ENCODE data around the gene ZFAND3. TPM values are rescaled to one million over a fixed set of nuclear protein-coding genes. Genes with fewer than 3 reads are reported as not detected.

ZFAND3 gene
- total RNA-seq, 1 experiment from 2014 or later, result 107 TPM

- Histone ChIP-seq H3K4me3 (ENCODE audit: low read depth, low read length) (no peak overlapping the region), H3K9me3 (no peaks in the 10 kb centered on the region), H3K4me1 (peaks cover 6% of the 10 kb centered on the region; the same call in 1 of the 2 replicates), H3K27me3 (replicated peaks; ENCODE audit: control insufficient read depth, insufficient read depth, low read length) (no peaks in the 10 kb centered on the region), H3K36me3 (ENCODE audit: control insufficient read depth, insufficient read depth, low read length) (peaks cover 1% of the 10 kb centered on the region; the same call in 1 of the 2 replicates)
- ChIA-PET POLR2A (no interaction called here), CTCF (no interaction called here)
- intact Hi-C loops (cut with micrococcal nuclease; ENCODE audit: unreplicated experiment), result no loop called here
- no peaks in the 10 kb centered on the region for H3K27me3 Mint-ChIP-seq (ENCODE audit: insufficient read depth, unreplicated experiment)
- no peak overlapping the region for H3K4me3 Mint-ChIP-seq (ENCODE audit: unreplicated experiment)
- BruUV-seq (replicated peaks), result no TSS peak
- H3K36me3 Mint-ChIP-seq (ENCODE audit: insufficient read depth, unreplicated experiment), result peaks cover 34% of the 10 kb centered on the region
- peaks cover 36% of the 10 kb centered on the region for H3K4me1 Mint-ChIP-seq (ENCODE audit: low read depth, unreplicated experiment)
- peak overlapping the region; percentile 1 for H3K27ac Mint-ChIP-seq (ENCODE audit: unreplicated experiment)
- no peaks in the 10 kb centered on the region for H3K9me3 Mint-ChIP-seq (ENCODE audit: unreplicated experiment)
- TF ChIP-seq CTCF (IDR thresholded peaks at IDR 0.05; ENCODE audit: insufficient read depth in 1 of 2, low read depth in 1 of 2, low read length in 1 of 2, severe bottlenecking in 1 of 2, unreplicated experiment in 1 of 2), result no peak
- no peak for DNase-seq
Observed at GRCh38 chr6:38138374-38138773, 318.8 kb downstream of the ZFAND3 start.

- H3K4me3 Mint-ChIP-seq (ENCODE audit: unreplicated experiment), result no peak overlapping the region
- no peak overlapping the region for H3K27ac Mint-ChIP-seq (ENCODE audit: unreplicated experiment)
- H3K27me3 Mint-ChIP-seq (ENCODE audit: insufficient read depth, unreplicated experiment), result no peaks in the 10 kb centered on the region
- ChIA-PET POLR2A (no interaction called here), CTCF (no interaction called here)
- Histone ChIP-seq H3K9me3 (no peaks in the 10 kb centered on the region), H3K4me3 (ENCODE audit: low read depth, low read length) (no peak overlapping the region), H3K36me3 (ENCODE audit: control insufficient read depth, insufficient read depth, low read length) (no peaks in the 10 kb centered on the region; the same call in 1 of the 2 replicates), H3K27me3 (replicated peaks; ENCODE audit: control insufficient read depth, insufficient read depth, low read length) (no peaks in the 10 kb centered on the region), H3K4me1 (no peaks in the 10 kb centered on the region; the same call in 1 of the 2 replicates)
- BruUV-seq (replicated peaks), result no TSS peak
- peaks cover 21% of the 10 kb centered on the region for H3K36me3 Mint-ChIP-seq (ENCODE audit: insufficient read depth, unreplicated experiment)
- intact Hi-C loops (cut with micrococcal nuclease; ENCODE audit: unreplicated experiment), result no loop called here
- no peaks in the 10 kb centered on the region for H3K9me3 Mint-ChIP-seq (ENCODE audit: unreplicated experiment)
- DNase-seq, result no peak
- no peak for TF ChIP-seq CTCF (IDR thresholded peaks at IDR 0.05; ENCODE audit: insufficient read depth in 1 of 2, low read depth in 1 of 2, low read length in 1 of 2, severe bottlenecking in 1 of 2, unreplicated experiment in 1 of 2)
- H3K4me1 Mint-ChIP-seq (ENCODE audit: low read depth, unreplicated experiment), result peaks cover 30% of the 10 kb centered on the region
Observed at GRCh38 chr6:38141085-38141484, 321.6 kb downstream of the ZFAND3 start.

GRCh38 chr6:38141716-38142115 is 322.2 kb downstream of the ZFAND3 start:
- no peak for DNase-seq
- H3K4me1 ChIP-seq, result no peaks in the 10 kb centered on the region; the same call in 1 of the 2 replicates
- no peaks in the 10 kb centered on the region for H3K27me3 ChIP-seq (replicated peaks; ENCODE audit: control insufficient read depth, insufficient read depth, low read length)
- Mint-ChIP-seq H3K4me3 (ENCODE audit: unreplicated experiment) (no peak overlapping the region), H3K9me3 (ENCODE audit: unreplicated experiment) (no peaks in the 10 kb centered on the region), H3K4me1 (ENCODE audit: low read depth, unreplicated experiment) (peaks cover 30% of the 10 kb centered on the region), H3K36me3 (ENCODE audit: insufficient read depth, unreplicated experiment) (peaks cover 21% of the 10 kb centered on the region), H3K27ac (ENCODE audit: unreplicated experiment) (no peak overlapping the region), H3K27me3 (ENCODE audit: insufficient read depth, unreplicated experiment) (no peaks in the 10 kb centered on the region)
- intact Hi-C loops (cut with micrococcal nuclease; ENCODE audit: unreplicated experiment), result no loop called here
- BruUV-seq (replicated peaks), result no TSS peak
- no peak for TF ChIP-seq CTCF (IDR thresholded peaks at IDR 0.05; ENCODE audit: insufficient read depth in 1 of 2, low read depth in 1 of 2, low read length in 1 of 2, severe bottlenecking in 1 of 2, unreplicated experiment in 1 of 2)
- ChIA-PET CTCF (no interaction called here), POLR2A (no interaction called here)
- H3K4me3 ChIP-seq (ENCODE audit: low read depth, low read length), result no peak overlapping the region
- H3K9me3 ChIP-seq, result no peaks in the 10 kb centered on the region
- no peaks in the 10 kb centered on the region; the same call in 1 of the 2 replicates for H3K36me3 ChIP-seq (ENCODE audit: control insufficient read depth, insufficient read depth, low read length)

All from Caco-2 (cell line).